ENCODE data around the gene RUNX2. TPM values are rescaled to one million over a fixed set of nuclear protein-coding genes. Genes with fewer than 3 reads are reported as not detected.
A peak's percentile ranks its signal among the peaks of the same experiment; 100 is the strongest.

RUNX2 gene
- total and polyA plus RNA-seq, 9 of the 15 experiments (the other 6 are each of a cell fraction or from before 2014, with no cell fraction given): 0.29 to 1.00 (median 0.43) TPM

DNA sequence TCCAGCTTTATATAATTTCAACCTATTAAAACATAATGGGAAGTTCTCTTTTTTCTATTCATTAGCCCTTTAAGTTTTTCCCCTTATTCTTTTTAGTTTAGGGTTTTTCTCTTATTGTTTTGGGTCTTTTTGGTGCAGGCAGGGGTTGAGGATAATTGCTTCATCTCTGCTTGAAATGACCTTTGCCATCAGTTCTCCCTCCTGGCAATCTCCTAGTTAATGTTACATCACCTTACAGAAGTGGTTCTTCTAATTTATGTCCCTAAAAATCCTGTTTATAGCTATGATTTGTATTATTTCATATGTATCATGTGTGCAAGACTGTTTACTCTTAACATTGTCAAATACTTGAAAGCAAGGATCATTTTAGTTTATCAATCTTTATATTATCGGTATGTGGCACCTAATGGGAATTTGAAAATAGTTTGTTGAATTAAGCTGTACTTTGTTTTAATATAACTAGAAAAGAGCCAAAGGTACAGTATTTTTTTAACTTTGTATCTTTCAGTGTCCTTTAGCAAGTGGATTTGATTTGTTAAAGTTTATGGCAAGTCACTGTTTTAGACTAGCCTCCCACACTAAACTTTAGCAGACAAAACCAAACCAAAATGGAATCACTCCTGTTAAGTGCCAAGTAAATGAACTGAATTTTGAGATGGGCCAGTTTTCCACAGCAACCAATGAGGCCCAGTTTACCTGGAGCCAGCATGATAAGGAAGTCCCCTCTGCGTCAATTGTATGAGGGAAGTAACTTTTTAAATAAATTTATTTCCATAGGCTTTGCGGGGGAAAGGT lies 26.6 kb upstream of the RUNX2 start (continued):
- TF ChIP-seq, protein P1, sequence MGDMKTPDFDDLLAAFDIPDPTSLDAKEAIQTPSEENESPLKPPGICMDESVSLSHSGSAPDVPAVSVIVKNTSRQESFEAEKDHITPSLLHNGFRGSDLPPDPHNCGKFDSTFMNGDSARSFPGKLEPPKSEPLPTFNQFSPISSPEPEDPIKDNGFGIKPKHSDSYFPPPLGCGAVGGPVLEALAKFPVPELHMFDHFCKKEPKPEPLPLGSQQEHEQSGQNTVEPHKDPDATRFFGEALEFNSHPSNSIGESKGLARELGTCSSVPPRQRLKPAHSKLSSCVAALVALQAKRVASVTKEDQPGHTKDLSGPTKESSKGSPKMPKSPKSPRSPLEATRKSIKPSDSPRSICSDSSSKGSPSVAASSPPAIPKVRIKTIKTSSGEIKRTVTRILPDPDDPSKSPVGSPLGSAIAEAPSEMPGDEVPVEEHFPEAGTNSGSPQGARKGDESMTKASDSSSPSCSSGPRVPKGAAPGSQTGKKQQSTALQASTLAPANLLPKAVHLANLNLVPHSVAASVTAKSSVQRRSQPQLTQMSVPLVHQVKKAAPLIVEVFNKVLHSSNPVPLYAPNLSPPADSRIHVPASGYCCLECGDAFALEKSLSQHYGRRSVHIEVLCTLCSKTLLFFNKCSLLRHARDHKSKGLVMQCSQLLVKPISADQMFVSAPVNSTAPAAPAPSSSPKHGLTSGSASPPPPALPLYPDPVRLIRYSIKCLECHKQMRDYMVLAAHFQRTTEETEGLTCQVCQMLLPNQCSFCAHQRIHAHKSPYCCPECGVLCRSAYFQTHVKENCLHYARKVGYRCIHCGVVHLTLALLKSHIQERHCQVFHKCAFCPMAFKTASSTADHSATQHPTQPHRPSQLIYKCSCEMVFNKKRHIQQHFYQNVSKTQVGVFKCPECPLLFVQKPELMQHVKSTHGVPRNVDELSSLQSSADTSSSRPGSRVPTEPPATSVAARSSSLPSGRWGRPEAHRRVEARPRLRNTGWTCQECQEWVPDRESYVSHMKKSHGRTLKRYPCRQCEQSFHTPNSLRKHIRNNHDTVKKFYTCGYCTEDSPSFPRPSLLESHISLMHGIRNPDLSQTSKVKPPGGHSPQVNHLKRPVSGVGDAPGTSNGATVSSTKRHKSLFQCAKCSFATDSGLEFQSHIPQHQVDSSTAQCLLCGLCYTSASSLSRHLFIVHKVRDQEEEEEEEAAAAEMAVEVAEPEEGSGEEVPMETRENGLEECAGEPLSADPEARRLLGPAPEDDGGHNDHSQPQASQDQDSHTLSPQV (IDR thresholded peaks at IDR 0.05): peak; percentile 64; the same call in 1 of the 2 replicates

DNA sequence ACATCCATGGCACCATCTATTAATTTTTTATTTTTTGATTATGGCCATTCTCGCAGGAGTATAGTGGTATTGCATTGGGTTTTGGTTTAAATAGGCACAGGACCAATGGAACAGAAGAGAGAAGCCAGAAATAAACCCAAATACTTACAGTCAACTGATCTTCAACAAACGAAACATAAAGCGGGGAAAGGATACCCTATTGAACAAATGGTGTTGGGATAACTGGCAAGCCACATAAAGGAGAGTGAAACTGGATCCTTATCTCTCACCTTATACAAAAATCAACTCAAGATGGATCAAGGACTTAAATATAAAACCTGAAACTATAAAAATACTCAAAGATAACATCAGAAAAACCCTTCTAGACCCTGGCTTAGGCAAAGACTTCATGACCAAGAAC lies 25.3 kb upstream of the RUNX2 start:
- intact Hi-C loops (cut with micrococcal nuclease) (no loop called here), in situ Hi-C loops (cut with MboI) (no loop called here)
- ATAC-seq (no peak), DNase-seq (ENCODE audit: extremely low read depth in 1 of 4, low spot score in 3 of 4) (no peak), FAIRE-seq (no peak)
- no peaks in the 10 kb centered on the region for H3K79me2 ChIP-seq (ENCODE audit: control insufficient read depth, insufficient read depth, low read length)
- H3K36me3 ChIP-seq (ENCODE audit: control insufficient read depth, insufficient read depth, low read length): no peaks in the 10 kb centered on the region
- no peak overlapping the region for H3K27ac ChIP-seq (ENCODE audit: extremely low read depth, low read depth, low read length)
- no peaks in the 10 kb centered on the region for H3K9me1 ChIP-seq (ENCODE audit: control insufficient read depth, insufficient read depth, low read length)
- no peak overlapping the region for H3K9ac ChIP-seq (ENCODE audit: insufficient read depth in 1 of 2, low read depth in 2 of 2, low read length in 2 of 2)
- H3K4me3 ChIP-seq: no peak overlapping the region
- H3K27me3 ChIP-seq (ENCODE audit: control insufficient read depth in 2 of 2, insufficient read depth in 2 of 2, low read length in 2 of 2): no peaks in the 10 kb centered on the region
- H3K4me1 ChIP-seq (replicated peaks in 1 of 2; ENCODE audit: control insufficient read depth in 2 of 2, insufficient read depth in 2 of 2, low read length in 2 of 2): peaks cover 0 to 9% of the 10 kb centered on the region in 2 experiments; a peak in 2 of 5 replicates
- 94% methylated on average over 3 of the region's 3 CpGs for WGBS (ENCODE audit: insufficient coverage, low coverage, missing lambda C conversion rate)
- POLR2A ChIA-PET: no interaction called here
- no TSS peak for BruUV-seq (replicated peaks)
- H3K9me3 ChIP-seq (replicated peaks; ENCODE audit: control insufficient read depth, insufficient read depth, low read depth, low read length): no peaks in the 10 kb centered on the region
- no peak overlapping the region for H3K4me2 ChIP-seq (ENCODE audit: insufficient read depth, low read length)
- H4K20me1 ChIP-seq (replicated peaks; ENCODE audit: control insufficient read depth, insufficient read depth, low read length): no peaks in the 10 kb centered on the region
- CTCF ChIA-PET (ENCODE audit: low intra/inter-chr PET ratio): no interaction called here
- H2AFZ ChIP-seq (ENCODE audit: low read depth, low read length): no peak overlapping the region
- TF ChIP-seq KDM1A (IDR thresholded peaks at IDR 0.05): no peak
- TF ChIP-seq MED1 (CRISPR knock-in tag; IDR thresholded peaks at IDR 0.05; ENCODE audit: borderline replicate concordance): no peak
- TF ChIP-seq POLR2AphosphoS5 (IDR thresholded peaks at IDR 0.05; ENCODE audit: control insufficient read depth, insufficient read depth, low read depth, low read length): no peak
- TF ChIP-seq PPARD (CRISPR knock-in tag; IDR thresholded peaks at IDR 0.05): no peak
- no peak for TF ChIP-seq BRD4 (IDR thresholded peaks at IDR 0.05)
- TF ChIP-seq U2AF2 (optimal IDR thresholded peaks at IDR 0.05; ENCODE audit: low read depth, low read length): no peak
- no peak for TF ChIP-seq HNRNPL (IDR thresholded peaks at IDR 0.05; ENCODE audit: low read depth, low read length)
- TF ChIP-seq SREBF1 (IDR thresholded peaks at IDR 0.05; ENCODE audit: borderline replicate concordance, low read depth, low read length): no peak
- TF ChIP-seq HDAC3 (IDR thresholded peaks at IDR 0.05; ENCODE audit: borderline replicate concordance, partially characterized antibody): no peak
- TF ChIP-seq SLC30A9 (CRISPR knock-in tag; IDR thresholded peaks at IDR 0.05): no peak
- TF ChIP-seq, protein P2, sequence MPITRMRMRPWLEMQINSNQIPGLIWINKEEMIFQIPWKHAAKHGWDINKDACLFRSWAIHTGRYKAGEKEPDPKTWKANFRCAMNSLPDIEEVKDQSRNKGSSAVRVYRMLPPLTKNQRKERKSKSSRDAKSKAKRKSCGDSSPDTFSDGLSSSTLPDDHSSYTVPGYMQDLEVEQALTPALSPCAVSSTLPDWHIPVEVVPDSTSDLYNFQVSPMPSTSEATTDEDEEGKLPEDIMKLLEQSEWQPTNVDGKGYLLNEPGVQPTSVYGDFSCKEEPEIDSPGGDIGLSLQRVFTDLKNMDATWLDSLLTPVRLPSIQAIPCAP (CRISPR knock-in tag; IDR thresholded peaks at IDR 0.05; ENCODE audit: borderline replicate concordance): no peak
- no peak for TF ChIP-seq ETV1 (tag; conservative IDR thresholded peaks at IDR 0.05; ENCODE audit: low read depth)
- no peak for TF ChIP-seq CREB1 (IDR thresholded peaks at IDR 0.05)
- no peak for TF ChIP-seq CREB1 (CRISPR knock-in tag; IDR thresholded peaks at IDR 0.05)

All from K562 (cell line).